SK-N-SH (cell line): ENCODE results near the gene RYR3. TPM values are rescaled to one million over a fixed set of nuclear protein-coding genes. Genes with fewer than 3 reads are reported as not detected.

Source experiments
- CTCF ChIA-PET: fragments of 300-600, 350-600 bp; formaldehyde crosslinking; extraction: SDS; loops from one replicate; lab custom pipeline; 2021; lab: Yijun Ruan, JAX
- POLR2A ChIA-PET: fragments of 350-600 bp; sonication (Branson Sonifier 250); formaldehyde crosslinking; extraction: SDS; loops from one replicate; lab custom pipeline; 2020; ENCODE audit warnings: antibody characterized with exemption, inconsistent platforms; lab: Yijun Ruan, JAX
- DNase-seq: peaks from one replicate; pipeline ENCODE4 v3.0.0; 2012
- H2AFZ ChIP-seq: fragments of 200-600 bp; sonication (generic); 2 replicates; pipeline ENCODE4 v1.8.1; 2016; ENCODE audit warnings: antibody characterized with exemption, mild to moderate bottlenecking, low read depth
- H3F3A ChIP-seq: fragments of 200-600 bp; sonication (generic); replicated peaks from 2 replicates; pipeline ENCODE3; 2016; ENCODE audit warnings: antibody characterized with exemption, mild to moderate bottlenecking; ENCODE audit not compliant: insufficient read depth
- H3K27ac ChIP-seq, 2 experiments: fragments of 200-500 bp in 1 of 2; fragments of 200-600 bp in 1 of 2; sonication (Bioruptor generic) in 1 of 2; sonication (generic), shearing (Covaris generic) in 1 of 2; 2 replicates each; pipeline versions ENCODE4 v1.5.1 to v1.6.1; 2014 to 2016; ENCODE audit warnings: low read depth in 2 of 2, inconsistent platforms in 1 of 2, low read length in 1 of 2, mild to moderate bottlenecking in 1 of 2, mixed read lengths in 1 of 2
- H3K27me3 ChIP-seq: fragments of 200-600 bp; sonication (generic), shearing (Covaris generic); 2 replicates; pipeline ENCODE4 v1.6.1; 2016; ENCODE audit warnings: mixed run types; ENCODE audit not compliant: insufficient read depth
- H3K36me3 ChIP-seq, 2 experiments: fragments of 200-500 bp in 1 of 2; fragments of 200-600 bp in 1 of 2; sonication (Bioruptor generic) in 1 of 2; sonication (generic) in 1 of 2; replicated peaks in 1 of 2; 2 replicates each; pipeline versions ENCODE3 to v1.5.1; 2014 to 2016; ENCODE audit warnings: low read length in 1 of 2, mild to moderate bottlenecking in 1 of 2; ENCODE audit not compliant: insufficient read depth in 2 of 2, control insufficient read depth in 1 of 2
- H3K4me1 ChIP-seq, 2 experiments: fragments of 200-500 bp in 1 of 2; fragments of 200-600 bp in 1 of 2; sonication (Bioruptor generic) in 1 of 2; sonication (generic), shearing (Covaris generic) in 1 of 2; 2 replicates each; pipeline versions ENCODE4 v1.5.1 to v1.6.1; 2014 to 2016; ENCODE audit warnings: low read depth in 1 of 2, low read length in 1 of 2, mixed run types in 1 of 2; ENCODE audit not compliant: insufficient read depth in 2 of 2, control insufficient read depth in 1 of 2
- H3K4me2 ChIP-seq: fragments of 200-600 bp; sonication (generic), shearing (Covaris generic); 2 replicates; pipeline ENCODE4 v1.6.1; 2017; ENCODE audit warnings: mixed run types
- H3K4me3 ChIP-seq, 2 experiments: fragments of 200-500 bp in 1 of 2; fragments of 200-600 bp in 1 of 2; sonication (Bioruptor generic) in 1 of 2; sonication (generic), shearing (Covaris generic) in 1 of 2; 2 replicates each; pipeline versions ENCODE4 v1.5.1 to v1.8.1; 2014 to 2016; ENCODE audit warnings: low read depth in 2 of 2, inconsistent platforms in 1 of 2, low read length in 1 of 2, mild to moderate bottlenecking in 1 of 2, mixed read lengths in 1 of 2, moderate library complexity in 1 of 2
- H3K79me2 ChIP-seq: fragments of 200-600 bp; sonication (generic); 2 replicates; pipeline ENCODE4 v1.8.1; 2017; ENCODE audit warnings: mild to moderate bottlenecking; ENCODE audit not compliant: insufficient read depth
- H3K9ac ChIP-seq: fragments of 200-600 bp; sonication (generic); 2 replicates; pipeline ENCODE4 v1.6.1; 2017; ENCODE audit warnings: mixed run types
- H3K9me2 ChIP-seq: fragments of 200-600 bp; sonication (generic); 2 replicates; pipeline ENCODE4 v1.6.1; 2017; ENCODE audit warnings: mixed run types
- H3K9me3 ChIP-seq: fragments of 200-600 bp; sonication (generic); 2 replicates; pipeline ENCODE4 v1.6.1; 2017; ENCODE audit warnings: mixed run types, mild to moderate bottlenecking, moderate library complexity
- H4K20me1 ChIP-seq: fragments of 200-600 bp; sonication (generic); 2 replicates; pipeline ENCODE4 v1.6.1; 2017; ENCODE audit warnings: mild to moderate bottlenecking, mixed run types; ENCODE audit not compliant: insufficient read depth
- FOSL2 ChIP-seq: IDR thresholded peaks from 2 replicates; pipeline ENCODE4 v1.4.0; 2012; ENCODE audit warnings: low read depth, mild to moderate bottlenecking, moderate library complexity, borderline replicate concordance
- FOXJ3 ChIP-seq: sonication (generic); formaldehyde crosslinking; IDR thresholded peaks from 2 replicates; pipeline ENCODE4 v1.5.1; 2020; ENCODE audit warnings: mild to moderate bottlenecking, missing genetic modification reagents
- NRF1 ChIP-seq: IDR thresholded peaks from 2 replicates; pipeline ENCODE4 v1.6.1; 2012; ENCODE audit warnings: low read depth, mild to moderate bottlenecking, low read length
- RAD21 ChIP-seq: IDR thresholded peaks from 2 replicates; pipeline ENCODE4 v1.6.1; 2012; ENCODE audit warnings: mild to moderate bottlenecking, low read length
- SMC3 ChIP-seq: IDR thresholded peaks from 2 replicates; pipeline ENCODE4 v1.6.1; 2012; ENCODE audit warnings: low read depth, low read length, improper control_type of control experiment
- USF2 ChIP-seq: fragments of 150-350 bp; IDR thresholded peaks from 2 replicates; pipeline ENCODE4 v1.6.1; 2017; ENCODE audit warnings: antibody characterized with exemption, low read length, low read depth, borderline replicate concordance
- WGBS: methylation state at CpG from one replicate; pipeline ENCODE4 v1.1.6; 2017; ENCODE audit warnings: low lambda C conversion rate; 5-methylcytosine and 5-hydroxymethylcytosine counted together
- polyA plus RNA-seq, 3 experiments: library from polyadenylated mRNA; depleted of rRNA; stranded (reverse); fragments of >200 nt; gene quantifications; 2 replicates each; pipeline ENCODE4 v1.2.3, GENCODE V29; 2012
- TF ChIP-seq, protein P1 (sequence below): fragments of 200-600 bp; sonication (generic); IDR thresholded peaks from 2 replicates; pipeline ENCODE4 v1.6.1; 2017; ENCODE audit warnings: antibody characterized with exemption, mild to moderate bottlenecking, moderate library complexity
- TF ChIP-seq, protein P2 (sequence below): IDR thresholded peaks from 2 replicates; pipeline ENCODE4 v1.4.0; 2012; ENCODE audit warnings: low read depth, borderline replicate concordance
- TF ChIP-seq, protein P3 (sequence below): IDR thresholded peaks from 2 replicates; pipeline ENCODE4; 2012
- TF ChIP-seq, protein P4 (sequence below): IDR thresholded peaks from 2 replicates; pipeline ENCODE4 v1.4.0; 2012; ENCODE audit warnings: low read depth, borderline replicate concordance

RYR3 gene
- polyA plus RNA-seq, 1 of the 3 experiments (the other 2 are of a cell fraction) = 0.02 TPM

DNA sequence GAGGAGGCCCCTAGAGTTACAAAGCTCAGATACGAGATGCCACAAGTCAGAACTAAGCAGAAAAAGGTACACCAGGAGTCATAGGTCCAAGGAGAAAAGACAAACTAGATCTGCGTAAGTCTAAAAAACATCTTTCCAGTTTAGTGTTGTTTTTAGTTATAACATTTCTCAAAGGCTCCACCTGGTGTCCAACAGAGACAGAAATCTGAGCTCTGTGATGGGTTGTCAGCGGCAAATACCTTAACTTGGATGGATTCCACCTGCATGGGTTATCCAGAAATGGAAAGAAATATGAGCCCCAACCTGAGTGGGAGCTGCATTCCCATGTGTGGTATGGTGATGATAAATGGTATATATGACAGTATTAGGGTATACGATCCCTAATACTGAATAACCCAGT is 418.9 kb downstream of the RYR3 start:
- H3K79me2 ChIP-seq = no peaks in the 10 kb centered on the region
- H3K4me3 ChIP-seq = no peak overlapping the region
- peak; percentile 42 for TF ChIP-seq SMC3
- TF ChIP-seq, protein P1, sequence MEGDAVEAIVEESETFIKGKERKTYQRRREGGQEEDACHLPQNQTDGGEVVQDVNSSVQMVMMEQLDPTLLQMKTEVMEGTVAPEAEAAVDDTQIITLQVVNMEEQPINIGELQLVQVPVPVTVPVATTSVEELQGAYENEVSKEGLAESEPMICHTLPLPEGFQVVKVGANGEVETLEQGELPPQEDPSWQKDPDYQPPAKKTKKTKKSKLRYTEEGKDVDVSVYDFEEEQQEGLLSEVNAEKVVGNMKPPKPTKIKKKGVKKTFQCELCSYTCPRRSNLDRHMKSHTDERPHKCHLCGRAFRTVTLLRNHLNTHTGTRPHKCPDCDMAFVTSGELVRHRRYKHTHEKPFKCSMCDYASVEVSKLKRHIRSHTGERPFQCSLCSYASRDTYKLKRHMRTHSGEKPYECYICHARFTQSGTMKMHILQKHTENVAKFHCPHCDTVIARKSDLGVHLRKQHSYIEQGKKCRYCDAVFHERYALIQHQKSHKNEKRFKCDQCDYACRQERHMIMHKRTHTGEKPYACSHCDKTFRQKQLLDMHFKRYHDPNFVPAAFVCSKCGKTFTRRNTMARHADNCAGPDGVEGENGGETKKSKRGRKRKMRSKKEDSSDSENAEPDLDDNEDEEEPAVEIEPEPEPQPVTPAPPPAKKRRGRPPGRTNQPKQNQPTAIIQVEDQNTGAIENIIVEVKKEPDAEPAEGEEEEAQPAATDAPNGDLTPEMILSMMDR = peak; percentile 48
- peak; percentile 53 for TF ChIP-seq RAD21
- TF ChIP-seq, protein P2, sequence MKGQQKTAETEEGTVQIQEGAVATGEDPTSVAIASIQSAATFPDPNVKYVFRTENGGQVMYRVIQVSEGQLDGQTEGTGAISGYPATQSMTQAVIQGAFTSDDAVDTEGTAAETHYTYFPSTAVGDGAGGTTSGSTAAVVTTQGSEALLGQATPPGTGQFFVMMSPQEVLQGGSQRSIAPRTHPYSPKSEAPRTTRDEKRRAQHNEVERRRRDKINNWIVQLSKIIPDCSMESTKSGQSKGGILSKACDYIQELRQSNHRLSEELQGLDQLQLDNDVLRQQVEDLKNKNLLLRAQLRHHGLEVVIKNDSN = no peak
- TF ChIP-seq, protein P3, sequence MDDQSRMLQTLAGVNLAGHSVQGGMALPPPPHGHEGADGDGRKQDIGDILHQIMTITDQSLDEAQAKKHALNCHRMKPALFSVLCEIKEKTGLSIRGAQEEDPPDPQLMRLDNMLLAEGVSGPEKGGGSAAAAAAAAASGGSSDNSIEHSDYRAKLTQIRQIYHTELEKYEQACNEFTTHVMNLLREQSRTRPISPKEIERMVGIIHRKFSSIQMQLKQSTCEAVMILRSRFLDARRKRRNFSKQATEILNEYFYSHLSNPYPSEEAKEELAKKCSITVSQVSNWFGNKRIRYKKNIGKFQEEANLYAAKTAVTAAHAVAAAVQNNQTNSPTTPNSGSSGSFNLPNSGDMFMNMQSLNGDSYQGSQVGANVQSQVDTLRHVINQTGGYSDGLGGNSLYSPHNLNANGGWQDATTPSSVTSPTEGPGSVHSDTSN = no peak
- TF ChIP-seq NRF1 = no peak
- no peak for TF ChIP-seq FOXJ3
- TF ChIP-seq, protein P4, sequence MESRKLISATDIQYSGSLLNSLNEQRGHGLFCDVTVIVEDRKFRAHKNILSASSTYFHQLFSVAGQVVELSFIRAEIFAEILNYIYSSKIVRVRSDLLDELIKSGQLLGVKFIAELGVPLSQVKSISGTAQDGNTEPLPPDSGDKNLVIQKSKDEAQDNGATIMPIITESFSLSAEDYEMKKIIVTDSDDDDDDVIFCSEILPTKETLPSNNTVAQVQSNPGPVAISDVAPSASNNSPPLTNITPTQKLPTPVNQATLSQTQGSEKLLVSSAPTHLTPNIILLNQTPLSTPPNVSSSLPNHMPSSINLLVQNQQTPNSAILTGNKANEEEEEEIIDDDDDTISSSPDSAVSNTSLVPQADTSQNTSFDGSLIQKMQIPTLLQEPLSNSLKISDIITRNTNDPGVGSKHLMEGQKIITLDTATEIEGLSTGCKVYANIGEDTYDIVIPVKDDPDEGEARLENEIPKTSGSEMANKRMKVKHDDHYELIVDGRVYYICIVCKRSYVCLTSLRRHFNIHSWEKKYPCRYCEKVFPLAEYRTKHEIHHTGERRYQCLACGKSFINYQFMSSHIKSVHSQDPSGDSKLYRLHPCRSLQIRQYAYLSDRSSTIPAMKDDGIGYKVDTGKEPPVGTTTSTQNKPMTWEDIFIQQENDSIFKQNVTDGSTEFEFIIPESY = no peak
- DNase-seq = peak; percentile 14
- H3K27me3 ChIP-seq = no peaks in the 10 kb centered on the region
- 85% methylated on average over 4 of the region's 4 CpGs for WGBS
- no peak overlapping the region; the same call in 1 of the 2 replicates for H2AFZ ChIP-seq
- ChIA-PET CTCF (interaction anchor here (0.7 to 12.4 kb wide), 23 partner anchors 7 to 643 kb away, joined by 3 to 131 read pairs (median 4); no protein-coding TSS in a partner anchor), POLR2A (no interaction called here)
- no peaks in the 10 kb centered on the region for H3K9me3 ChIP-seq
- H3K4me2 ChIP-seq = no peak overlapping the region
- H3K9me2 ChIP-seq = no peaks in the 10 kb centered on the region
- H3K27ac ChIP-seq = no peak overlapping the region
- H3F3A ChIP-seq = no peaks in the 10 kb centered on the region
- H3K9ac ChIP-seq = no peak overlapping the region
- no peaks in the 10 kb centered on the region for H3K36me3 ChIP-seq
- H3K4me1 ChIP-seq = no peaks in the 10 kb centered on the region; a peak in 1 of 4 replicates
- no peaks in the 10 kb centered on the region for H4K20me1 ChIP-seq

GRCh38 chr15:33730815-33731214 is 420.0 kb downstream of the RYR3 start:
- Histone ChIP-seq H3K9ac (no peak overlapping the region), H3K9me2 (no peaks in the 10 kb centered on the region), H3K4me3 (no peak overlapping the region), H3F3A (no peaks in the 10 kb centered on the region), H3K4me2 (no peak overlapping the region), H3K27me3 (no peaks in the 10 kb centered on the region), H3K4me1 (no peaks in the 10 kb centered on the region; a peak in 1 of 4 replicates), H3K36me3 (no peaks in the 10 kb centered on the region), H2AFZ (no peak overlapping the region; the same call in 1 of the 2 replicates), H3K27ac (no peak overlapping the region), H3K9me3 (no peaks in the 10 kb centered on the region), H3K79me2 (no peaks in the 10 kb centered on the region), H4K20me1 (no peaks in the 10 kb centered on the region)
- DNase-seq = no peak
- no peak for TF ChIP-seq USF2
- no peak for TF ChIP-seq FOSL2
- POLR2A ChIA-PET = no interaction called here
- CTCF ChIA-PET = interaction anchor here (1.1 to 3.1 kb wide), 7 partner anchors 24 to 509 kb away, joined by 3 to 20 read pairs (median 4); no protein-coding TSS in a partner anchor
- WGBS = 68% methylated on average over 4 of the region's 4 CpGs
